ENCODE results near the gene IL17RC.

DNA sequence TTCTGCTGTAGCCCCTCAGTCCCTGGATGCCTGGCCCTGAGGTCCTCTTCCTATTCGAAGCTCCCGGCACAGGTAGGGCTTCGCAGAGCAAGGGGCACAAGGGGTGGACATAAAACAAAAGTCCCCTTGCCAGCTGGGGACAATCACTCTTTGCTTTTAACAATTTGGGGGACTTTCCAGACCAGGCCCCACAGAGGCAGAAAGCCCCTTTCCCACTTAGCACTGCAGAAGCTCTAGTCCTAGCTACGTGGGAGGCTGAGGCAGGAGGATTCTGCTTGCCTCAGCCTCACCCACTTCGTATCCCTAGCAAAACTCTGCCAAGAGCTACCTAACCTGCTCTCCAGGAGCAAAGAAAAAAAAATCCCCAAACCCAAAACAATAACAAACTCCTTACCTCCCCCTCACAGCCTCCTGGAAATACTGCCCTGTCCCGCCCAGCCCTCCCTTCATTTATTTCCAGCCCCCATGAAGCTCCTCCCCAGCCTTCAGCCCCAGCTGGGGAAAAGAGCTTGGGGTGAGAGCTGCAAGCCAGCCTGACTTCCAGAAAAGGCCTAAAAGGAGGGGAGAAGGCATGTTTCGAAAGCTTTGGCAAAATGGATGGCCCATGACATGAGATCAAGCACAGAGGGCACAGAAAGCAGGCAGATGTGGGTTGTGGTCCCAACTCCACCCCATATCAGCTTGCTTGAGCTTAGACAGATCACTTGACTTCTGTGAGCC, 36.9 kb upstream of the IL17RC start, which contains the start of gene CIDEC:
- TF ChIP-seq POLR2A (IDR thresholded peaks at IDR 0.05) (no peak), EP300 (IDR thresholded peaks at IDR 0.05) (no peak)
- TF ChIP-seq, protein P1, sequence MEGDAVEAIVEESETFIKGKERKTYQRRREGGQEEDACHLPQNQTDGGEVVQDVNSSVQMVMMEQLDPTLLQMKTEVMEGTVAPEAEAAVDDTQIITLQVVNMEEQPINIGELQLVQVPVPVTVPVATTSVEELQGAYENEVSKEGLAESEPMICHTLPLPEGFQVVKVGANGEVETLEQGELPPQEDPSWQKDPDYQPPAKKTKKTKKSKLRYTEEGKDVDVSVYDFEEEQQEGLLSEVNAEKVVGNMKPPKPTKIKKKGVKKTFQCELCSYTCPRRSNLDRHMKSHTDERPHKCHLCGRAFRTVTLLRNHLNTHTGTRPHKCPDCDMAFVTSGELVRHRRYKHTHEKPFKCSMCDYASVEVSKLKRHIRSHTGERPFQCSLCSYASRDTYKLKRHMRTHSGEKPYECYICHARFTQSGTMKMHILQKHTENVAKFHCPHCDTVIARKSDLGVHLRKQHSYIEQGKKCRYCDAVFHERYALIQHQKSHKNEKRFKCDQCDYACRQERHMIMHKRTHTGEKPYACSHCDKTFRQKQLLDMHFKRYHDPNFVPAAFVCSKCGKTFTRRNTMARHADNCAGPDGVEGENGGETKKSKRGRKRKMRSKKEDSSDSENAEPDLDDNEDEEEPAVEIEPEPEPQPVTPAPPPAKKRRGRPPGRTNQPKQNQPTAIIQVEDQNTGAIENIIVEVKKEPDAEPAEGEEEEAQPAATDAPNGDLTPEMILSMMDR (IDR thresholded peaks at IDR 0.05) = no peak
